ENCODE measurements around the gene CHURC1. TPM values are rescaled to one million over a fixed set of nuclear protein-coding genes. Genes with fewer than 3 reads are reported as not detected.

Gene CHURC1
- polyA plus RNA-seq, 1 of the 3 experiments (the other 2 are of a cell fraction), result 66.8 TPM

GRCh38 chr14:64953661-64954060 lies 39.4 kb downstream of the CHURC1 start:
- H3K27me3 ChIP-seq (ENCODE audit: insufficient read depth), result no peaks in the 10 kb centered on the region
- no peak overlapping the region for H3K4me3 ChIP-seq (ENCODE audit: low read depth in 2 of 2, low read length in 1 of 2)
- ChIA-PET POLR2A (interaction anchor here (0.6 kb wide), 1 partner anchor 43 kb away, joined by 3 read pairs; no protein-coding TSS in a partner anchor), CTCF (interaction anchor here (0.8 to 2.3 kb wide), 3 partner anchors 17 to 30 kb away, joined by 5 to 7 read pairs (median 5); no protein-coding TSS in a partner anchor)
- DNase-seq, result peak; percentile 43
- H3F3A ChIP-seq (replicated peaks; ENCODE audit: insufficient read depth), result no peaks in the 10 kb centered on the region
- H3K9me3 ChIP-seq, result no peaks in the 10 kb centered on the region
- TF ChIP-seq RAD21 (IDR thresholded peaks at IDR 0.05; ENCODE audit: low read length), result no peak
- peak; percentile 16; the same call in 1 of the 2 replicates for TF ChIP-seq GATA2 (CRISPR knock-in tag; IDR thresholded peaks at IDR 0.05)
- H3K9ac ChIP-seq, result no peak overlapping the region
- peaks cover 0 to 30% of the 10 kb centered on the region in 2 experiments; a peak in 2 of 4 replicates for H3K4me1 ChIP-seq (ENCODE audit: control insufficient read depth in 1 of 2, insufficient read depth in 2 of 2, low read depth in 1 of 2, low read length in 1 of 2)
- H3K79me2 ChIP-seq (ENCODE audit: insufficient read depth), result no peaks in the 10 kb centered on the region
- peaks cover 0 to 11% of the 10 kb centered on the region in 2 experiments for H3K36me3 ChIP-seq (replicated peaks in 1 of 2; ENCODE audit: control insufficient read depth in 1 of 2, insufficient read depth in 2 of 2, low read length in 1 of 2)
- 83% methylated on average over 4 of the region's 6 CpGs for WGBS (ENCODE audit: low lambda C conversion rate)
- H3K27ac ChIP-seq (ENCODE audit: low read depth in 2 of 2, low read length in 1 of 2), result peak overlapping the region in 1 of 2 experiments; percentile 11; a peak in 2 of 4 replicates
- H4K20me1 ChIP-seq (ENCODE audit: insufficient read depth), result no peaks in the 10 kb centered on the region
- H3K4me2 ChIP-seq, result no peak overlapping the region
- H3K9me2 ChIP-seq, result no peaks in the 10 kb centered on the region
- no peak overlapping the region for H2AFZ ChIP-seq (ENCODE audit: low read depth)

DNA sequence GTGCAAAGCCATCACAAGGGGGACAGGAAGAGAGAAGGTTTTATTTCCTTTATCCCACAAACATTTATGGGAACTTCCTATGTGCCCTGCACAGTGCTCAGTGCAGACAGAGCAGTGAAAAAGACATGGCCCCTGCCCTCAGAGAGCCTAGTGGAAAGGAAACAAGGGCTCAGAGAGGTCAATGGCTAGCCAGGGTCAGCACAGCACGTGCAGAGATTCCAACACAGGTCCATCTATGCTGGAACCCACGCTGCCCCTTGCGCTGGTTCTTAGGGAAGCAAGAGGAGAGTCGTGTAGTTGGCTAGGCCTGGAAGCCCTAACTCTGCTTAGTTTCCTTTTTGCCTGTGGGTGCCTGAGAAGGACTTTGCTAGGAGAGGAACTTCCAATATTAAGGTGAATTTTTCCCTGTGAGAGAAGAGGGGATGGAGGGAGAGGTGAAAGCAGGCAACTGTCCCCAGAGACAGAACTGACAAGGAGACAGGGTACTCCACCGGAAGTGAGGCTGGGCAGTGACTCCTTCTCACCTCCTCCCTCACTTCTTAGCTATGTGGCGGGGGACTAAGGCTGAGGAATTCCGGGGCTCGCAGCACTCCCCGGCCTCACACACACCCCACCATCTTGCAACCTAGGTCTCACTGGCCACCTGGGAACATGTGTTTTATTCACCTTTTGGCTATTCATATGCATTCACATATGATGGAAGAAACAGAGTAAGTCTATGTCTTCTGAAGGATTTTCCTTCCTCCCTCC lies 40.4 kb downstream of the CHURC1 start:
- Histone ChIP-seq H3K9me2 (no peaks in the 10 kb centered on the region), H3K9me3 (no peaks in the 10 kb centered on the region), H3K4me3 (ENCODE audit: low read depth in 2 of 2, low read length in 1 of 2) (no peak overlapping the region), H3K4me1 (ENCODE audit: control insufficient read depth in 1 of 2, insufficient read depth in 2 of 2, low read depth in 1 of 2, low read length in 1 of 2) (peaks cover 0 to 31% of the 10 kb centered on the region in 2 experiments; a peak in 2 of 4 replicates), H3F3A (replicated peaks; ENCODE audit: insufficient read depth) (no peaks in the 10 kb centered on the region), H3K36me3 (replicated peaks in 1 of 2; ENCODE audit: control insufficient read depth in 1 of 2, insufficient read depth in 2 of 2, low read length in 1 of 2) (peaks cover 0 to 9% of the 10 kb centered on the region in 2 experiments), H3K27me3 (ENCODE audit: insufficient read depth) (no peaks in the 10 kb centered on the region), H2AFZ (ENCODE audit: low read depth) (no peak overlapping the region), H3K4me2 (no peak overlapping the region), H4K20me1 (ENCODE audit: insufficient read depth) (no peaks in the 10 kb centered on the region), H3K27ac (ENCODE audit: low read depth in 2 of 2, low read length in 1 of 2) (peak overlapping the region in 1 of 2 experiments; percentile 11; a peak in 2 of 4 replicates), H3K9ac (no peak overlapping the region), H3K79me2 (ENCODE audit: insufficient read depth) (no peaks in the 10 kb centered on the region)
- ChIA-PET CTCF (interaction anchor here (0.8 to 2.3 kb wide), 2 partner anchors 16 to 31 kb away, joined by 5 to 7 read pairs; no protein-coding TSS in a partner anchor), POLR2A (no interaction called here)
- 92% methylated on average over 9 of the region's 9 CpGs for WGBS (ENCODE audit: low lambda C conversion rate)
- no peak for DNase-seq
- TF ChIP-seq, protein P1, sequence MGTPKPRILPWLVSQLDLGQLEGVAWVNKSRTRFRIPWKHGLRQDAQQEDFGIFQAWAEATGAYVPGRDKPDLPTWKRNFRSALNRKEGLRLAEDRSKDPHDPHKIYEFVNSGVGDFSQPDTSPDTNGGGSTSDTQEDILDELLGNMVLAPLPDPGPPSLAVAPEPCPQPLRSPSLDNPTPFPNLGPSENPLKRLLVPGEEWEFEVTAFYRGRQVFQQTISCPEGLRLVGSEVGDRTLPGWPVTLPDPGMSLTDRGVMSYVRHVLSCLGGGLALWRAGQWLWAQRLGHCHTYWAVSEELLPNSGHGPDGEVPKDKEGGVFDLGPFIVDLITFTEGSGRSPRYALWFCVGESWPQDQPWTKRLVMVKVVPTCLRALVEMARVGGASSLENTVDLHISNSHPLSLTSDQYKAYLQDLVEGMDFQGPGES (IDR thresholded peaks at IDR 0.05; ENCODE audit: low read depth, low read length), result no peak
- TF ChIP-seq MXI1 (IDR thresholded peaks at IDR 0.05; ENCODE audit: low read depth, low read length) (no peak), EP300 (IDR thresholded peaks at IDR 0.05; ENCODE audit: borderline replicate concordance in 1 of 2, low read depth in 1 of 2, low read length in 1 of 2) (no peak), USF1 (IDR thresholded peaks at IDR 0.05; ENCODE audit: borderline replicate concordance, low read depth) (no peak), FOXJ3 (CRISPR knock-in tag; IDR thresholded peaks at IDR 0.05) (no peak), TCF12 (IDR thresholded peaks at IDR 0.05) (no peak), YY1 (IDR thresholded peaks at IDR 0.05; ENCODE audit: low read depth) (no peak), MEF2A (IDR thresholded peaks at IDR 0.05; ENCODE audit: borderline replicate concordance, low read depth) (no peak), MAX (IDR thresholded peaks at IDR 0.05; ENCODE audit: low read depth) (no peak), CHD2 (IDR thresholded peaks at IDR 0.05; ENCODE audit: low read length, partially characterized antibody) (no peak), SIN3A (IDR thresholded peaks at IDR 0.05; ENCODE audit: borderline replicate concordance, low read depth, low read length) (no peak), ELF1 (IDR thresholded peaks at IDR 0.05) (no peak), SMC3 (IDR thresholded peaks at IDR 0.05; ENCODE audit: low read depth, low read length) (no peak), NRF1 (IDR thresholded peaks at IDR 0.05; ENCODE audit: low read depth, low read length) (no peak), FOSL2 (IDR thresholded peaks at IDR 0.05; ENCODE audit: borderline replicate concordance, low read depth) (no peak), NFIC (IDR thresholded peaks at IDR 0.05; ENCODE audit: borderline replicate concordance) (no peak), RCOR1 (IDR thresholded peaks at IDR 0.05; ENCODE audit: low read length) (no peak)
- TF ChIP-seq, protein P2, sequence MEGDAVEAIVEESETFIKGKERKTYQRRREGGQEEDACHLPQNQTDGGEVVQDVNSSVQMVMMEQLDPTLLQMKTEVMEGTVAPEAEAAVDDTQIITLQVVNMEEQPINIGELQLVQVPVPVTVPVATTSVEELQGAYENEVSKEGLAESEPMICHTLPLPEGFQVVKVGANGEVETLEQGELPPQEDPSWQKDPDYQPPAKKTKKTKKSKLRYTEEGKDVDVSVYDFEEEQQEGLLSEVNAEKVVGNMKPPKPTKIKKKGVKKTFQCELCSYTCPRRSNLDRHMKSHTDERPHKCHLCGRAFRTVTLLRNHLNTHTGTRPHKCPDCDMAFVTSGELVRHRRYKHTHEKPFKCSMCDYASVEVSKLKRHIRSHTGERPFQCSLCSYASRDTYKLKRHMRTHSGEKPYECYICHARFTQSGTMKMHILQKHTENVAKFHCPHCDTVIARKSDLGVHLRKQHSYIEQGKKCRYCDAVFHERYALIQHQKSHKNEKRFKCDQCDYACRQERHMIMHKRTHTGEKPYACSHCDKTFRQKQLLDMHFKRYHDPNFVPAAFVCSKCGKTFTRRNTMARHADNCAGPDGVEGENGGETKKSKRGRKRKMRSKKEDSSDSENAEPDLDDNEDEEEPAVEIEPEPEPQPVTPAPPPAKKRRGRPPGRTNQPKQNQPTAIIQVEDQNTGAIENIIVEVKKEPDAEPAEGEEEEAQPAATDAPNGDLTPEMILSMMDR (IDR thresholded peaks at IDR 0.05), result no peak
- TF ChIP-seq, protein P3, sequence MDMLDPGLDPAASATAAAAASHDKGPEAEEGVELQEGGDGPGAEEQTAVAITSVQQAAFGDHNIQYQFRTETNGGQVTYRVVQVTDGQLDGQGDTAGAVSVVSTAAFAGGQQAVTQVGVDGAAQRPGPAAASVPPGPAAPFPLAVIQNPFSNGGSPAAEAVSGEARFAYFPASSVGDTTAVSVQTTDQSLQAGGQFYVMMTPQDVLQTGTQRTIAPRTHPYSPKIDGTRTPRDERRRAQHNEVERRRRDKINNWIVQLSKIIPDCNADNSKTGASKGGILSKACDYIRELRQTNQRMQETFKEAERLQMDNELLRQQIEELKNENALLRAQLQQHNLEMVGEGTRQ (IDR thresholded peaks at IDR 0.05; ENCODE audit: borderline replicate concordance, low read depth, low read length), result no peak

All from SK-N-SH (cell line).